Esophagus mucosa (tissue), 1 donor: ENCODE results near the gene KANSL3. TPM values are rescaled to one million over a fixed set of nuclear protein-coding genes. Genes with fewer than 3 reads are reported as not detected.
"Not testable (repeated sequence)": the region's sequence is repeated elsewhere in the genome, so short reads cannot be mapped to it uniquely, and the experiment has no call there.

Source experiments
- ATAC-seq: fragments of 200-7000 bp; cut with Tn5 transposase; one replicate; pipeline ENCODE4 v1.9.1; 2020
- total RNA-seq: library from RNA; stranded (reverse); gene quantifications from one replicate; pipeline ENCODE4 v1.2.4, GENCODE V29; 2023
- donor health status: DM: yes; HTN: yes; CAD: no.

Gene KANSL3
- total RNA-seq, 1 donor from 2014 or later = 19.0 TPM

DNA sequence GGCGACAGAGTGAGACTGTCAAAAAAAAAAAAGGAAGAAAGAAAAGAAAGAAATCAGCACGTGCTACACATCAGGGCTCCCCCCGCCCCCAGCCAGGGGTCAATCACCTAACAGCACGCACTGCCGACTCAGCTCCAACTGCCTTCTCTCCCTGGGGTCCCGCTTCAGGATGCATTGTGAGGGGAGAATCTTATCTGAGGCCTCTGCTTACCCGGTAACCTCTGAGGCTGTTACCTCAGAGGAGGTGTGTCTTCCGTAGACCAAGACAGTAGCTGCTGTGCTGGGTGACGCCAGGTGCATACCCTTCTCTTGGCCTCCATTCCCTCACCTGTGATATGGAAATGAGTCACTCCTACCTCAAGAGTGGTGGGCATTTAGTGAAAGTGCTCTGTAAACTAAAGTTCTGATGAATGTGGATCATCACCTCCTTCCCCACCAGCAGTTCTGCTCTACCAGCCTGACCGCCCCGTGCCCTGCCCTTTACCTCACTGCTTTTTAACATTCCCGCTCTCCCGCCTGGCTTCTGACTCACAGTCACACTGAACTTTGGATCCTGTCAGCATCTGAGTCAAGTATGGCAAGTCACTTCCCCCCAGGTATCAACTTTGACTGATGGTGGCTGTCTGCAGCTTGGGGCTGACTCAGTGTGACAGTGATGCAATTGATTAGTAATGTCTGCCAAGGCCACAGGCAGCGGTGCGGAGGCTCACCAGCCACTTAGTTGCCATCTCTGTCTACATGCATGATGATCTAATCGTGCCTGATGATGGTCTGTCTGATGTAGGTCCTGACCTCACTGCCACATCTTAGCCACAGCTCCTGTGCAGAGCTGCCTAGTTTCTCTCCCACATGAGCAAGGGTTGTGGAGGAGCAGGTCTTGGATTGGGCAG, 81.4 kb downstream of the KANSL3 start:
- peak; percentile 93 for ATAC-seq

DNA sequence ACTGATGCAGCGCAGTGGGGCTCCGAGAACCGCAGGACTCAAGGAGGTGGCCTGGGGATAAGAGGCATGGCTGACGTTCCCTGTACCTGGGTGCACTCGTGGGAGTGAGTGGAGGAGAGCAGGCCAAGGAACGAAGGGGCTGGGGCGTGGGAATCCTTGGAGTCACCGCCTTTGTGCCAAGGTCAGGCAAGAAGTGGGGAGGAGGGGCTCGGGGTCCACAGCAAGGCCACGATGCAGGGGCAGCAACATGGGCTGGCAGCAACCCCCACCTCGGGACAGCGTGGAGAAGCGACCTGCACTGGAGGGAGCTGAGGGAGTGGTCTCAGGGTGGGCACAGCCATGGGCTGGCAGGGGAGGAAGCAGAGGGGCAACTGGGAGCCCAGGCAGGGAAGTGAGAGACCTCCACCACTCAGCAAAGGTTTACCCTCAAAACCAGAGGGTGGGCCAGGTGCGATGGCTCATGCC, 82.9 kb downstream of the KANSL3 start:
- no peak for ATAC-seq

DNA sequence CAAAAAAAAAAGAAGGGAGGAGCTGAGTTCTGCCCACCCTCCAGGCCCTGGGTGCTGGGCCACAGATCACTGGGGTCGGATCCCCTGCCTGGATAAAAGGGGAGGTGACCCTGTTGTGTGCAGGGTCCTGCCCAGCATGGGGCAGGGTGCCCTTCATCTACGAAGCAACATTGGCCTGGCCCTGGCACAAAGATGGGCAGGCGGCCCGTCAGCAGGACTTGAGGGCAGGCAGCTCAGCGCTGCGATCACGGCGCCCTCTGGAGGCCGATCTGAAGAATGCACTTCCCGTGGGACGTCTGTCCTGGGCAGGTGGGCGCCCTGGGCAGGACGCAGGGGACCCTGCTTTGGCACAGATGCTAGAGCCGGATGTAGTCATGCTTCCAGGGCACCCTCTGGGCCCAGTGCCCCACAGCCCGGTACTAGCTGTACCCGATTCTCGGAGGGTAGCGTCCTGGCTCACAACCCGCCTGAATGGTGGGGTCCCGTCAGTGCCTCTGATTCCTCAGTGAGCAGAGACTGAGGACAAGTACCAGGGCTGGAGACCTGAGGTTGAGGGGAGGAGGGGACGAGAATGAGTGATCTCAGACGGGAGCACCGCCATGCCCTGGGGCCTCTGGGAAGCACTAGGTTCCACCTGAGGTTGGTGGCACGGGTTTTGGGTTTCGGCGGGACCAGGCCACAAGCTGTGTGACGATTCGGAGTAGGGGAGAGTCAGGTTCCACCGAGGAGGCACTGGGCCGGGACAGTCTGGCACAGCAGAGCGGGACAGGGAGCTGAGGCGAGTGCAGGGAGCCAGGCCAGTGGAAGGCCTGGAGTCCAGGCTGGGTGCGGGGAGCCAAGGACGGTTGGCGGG, 83.6 kb downstream of the KANSL3 start:
- ATAC-seq = peak; percentile 28

DNA sequence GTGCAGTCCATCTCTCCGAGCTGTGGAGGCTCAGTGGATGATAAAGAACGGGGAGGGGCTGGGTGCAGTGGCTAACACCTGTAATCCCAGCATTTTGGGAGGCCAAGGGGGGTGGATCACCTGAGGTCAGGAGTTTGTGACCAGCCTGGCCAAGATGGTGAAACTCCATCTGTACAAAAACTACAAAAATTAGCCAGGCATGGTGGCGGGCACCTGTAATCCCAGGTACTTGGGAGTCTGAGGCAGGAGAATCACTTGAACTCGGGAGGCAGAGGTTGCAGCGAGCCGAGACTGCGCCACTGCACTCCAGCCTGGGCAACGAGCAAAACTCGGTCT, 84.2 kb downstream of the KANSL3 start:
- not testable (repeated sequence) for ATAC-seq

DNA sequence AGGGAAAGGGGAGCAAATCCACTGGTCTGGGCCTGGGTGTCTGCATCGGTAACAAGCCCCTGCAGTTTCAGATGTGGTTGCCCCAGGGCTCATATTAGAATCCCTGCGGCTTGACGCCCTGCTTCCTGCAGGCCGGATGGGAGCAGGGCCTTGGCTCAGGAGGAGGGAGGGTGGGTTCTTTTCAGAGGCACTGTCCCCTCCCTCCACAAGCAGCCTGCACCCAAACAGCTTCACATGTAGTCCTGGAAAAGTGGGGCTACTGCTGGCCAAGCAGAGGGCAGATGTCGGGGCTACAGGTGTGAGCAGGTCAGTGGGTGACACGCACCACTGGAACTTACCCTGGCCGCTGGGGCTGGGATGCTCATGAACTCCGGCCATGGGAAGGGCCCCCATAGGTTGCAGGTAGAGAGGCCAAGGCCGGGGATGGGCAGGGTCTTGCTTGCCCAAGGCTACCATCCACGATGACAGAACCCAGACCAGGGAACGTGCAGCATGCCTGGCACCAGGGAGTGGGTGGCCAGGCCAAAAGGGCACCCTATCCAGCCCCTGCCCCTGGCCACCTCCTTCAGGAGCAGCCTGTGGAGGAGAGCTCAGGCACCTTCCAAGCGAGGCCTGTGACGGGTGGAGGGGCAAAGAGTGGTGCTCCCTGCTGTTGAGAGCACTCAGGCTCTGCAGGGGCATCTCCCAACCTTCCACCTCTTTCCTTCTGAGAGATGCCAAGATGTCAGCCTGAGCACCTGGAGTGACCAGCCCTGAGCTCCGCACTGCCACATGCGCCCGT, 84.7 kb downstream of the KANSL3 start:
- ATAC-seq = no peak

DNA sequence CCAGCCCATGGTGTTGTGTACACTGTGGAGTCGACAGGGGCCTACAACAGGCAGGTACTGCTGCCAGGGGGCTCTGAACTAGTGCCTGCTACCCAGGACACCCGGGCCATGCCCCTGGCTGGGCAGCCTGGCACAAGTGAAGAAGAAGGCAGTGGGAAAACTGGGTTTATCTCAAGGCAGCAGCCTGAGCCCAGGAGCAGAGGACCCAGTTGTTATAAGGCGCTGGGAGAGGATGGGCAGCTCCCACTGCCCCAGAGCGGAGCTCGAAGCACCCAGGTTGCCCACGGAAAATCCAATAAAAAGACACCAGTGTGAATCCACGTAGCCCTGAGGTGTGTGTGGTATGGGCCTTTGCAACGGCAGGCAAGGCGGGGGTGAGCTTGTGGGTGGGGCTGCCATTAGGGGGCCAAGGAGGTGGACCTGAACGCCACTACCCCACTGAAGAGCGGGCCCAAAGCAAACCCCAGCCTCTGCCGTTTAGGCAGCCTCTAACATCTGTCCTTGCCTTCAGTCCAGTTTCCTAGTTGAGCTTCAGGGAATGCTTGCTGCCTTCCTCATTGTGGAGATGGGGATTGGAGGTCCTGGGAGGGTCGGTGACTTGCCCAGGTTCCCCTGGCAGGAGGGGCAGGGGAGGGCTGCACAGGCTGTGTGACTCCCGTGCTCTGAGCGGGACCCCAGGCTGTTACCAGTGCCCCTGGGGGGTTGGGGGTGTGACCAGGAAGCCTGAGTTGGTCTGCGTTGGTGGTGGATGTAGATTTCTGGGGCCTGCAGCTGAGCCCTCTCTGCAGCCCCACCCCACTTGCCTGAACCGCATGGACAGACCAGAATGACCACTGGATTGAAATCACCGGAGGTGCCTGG, 85.6 kb downstream of the KANSL3 start:
- ATAC-seq = no peak

DNA sequence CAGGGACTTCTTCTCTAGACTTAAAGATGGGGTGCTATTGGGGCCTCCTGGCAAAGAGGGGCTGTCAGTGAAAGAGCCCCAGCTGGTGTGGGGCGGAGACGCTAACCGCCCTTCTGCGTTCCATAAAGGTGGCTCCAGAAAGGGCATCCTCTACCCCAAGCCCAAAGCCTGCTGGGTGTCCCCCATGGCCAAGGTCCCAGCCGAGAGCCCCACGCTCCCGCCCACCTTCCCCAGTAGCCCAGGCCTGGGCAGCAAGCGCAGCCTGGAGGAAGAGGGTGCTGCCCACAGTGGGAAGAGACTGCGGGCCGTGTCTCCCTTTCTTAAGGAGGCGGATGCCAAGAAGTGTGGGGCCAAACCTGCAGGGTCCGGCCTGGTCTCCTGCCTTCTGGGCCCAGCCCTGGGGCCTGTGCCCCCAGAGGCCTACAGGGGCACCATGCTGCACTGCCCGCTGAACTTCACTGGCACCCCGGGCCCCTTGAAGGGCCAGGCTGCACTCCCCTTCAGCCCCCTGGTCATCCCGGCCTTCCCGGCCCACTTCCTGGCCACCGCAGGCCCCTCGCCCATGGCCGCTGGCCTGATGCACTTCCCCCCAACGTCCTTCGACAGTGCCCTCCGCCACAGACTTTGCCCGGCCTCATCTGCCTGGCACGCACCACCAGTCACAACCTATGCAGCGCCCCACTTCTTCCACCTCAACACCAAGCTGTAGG, 86.4 kb downstream of the KANSL3 start:
- no peak for ATAC-seq

DNA sequence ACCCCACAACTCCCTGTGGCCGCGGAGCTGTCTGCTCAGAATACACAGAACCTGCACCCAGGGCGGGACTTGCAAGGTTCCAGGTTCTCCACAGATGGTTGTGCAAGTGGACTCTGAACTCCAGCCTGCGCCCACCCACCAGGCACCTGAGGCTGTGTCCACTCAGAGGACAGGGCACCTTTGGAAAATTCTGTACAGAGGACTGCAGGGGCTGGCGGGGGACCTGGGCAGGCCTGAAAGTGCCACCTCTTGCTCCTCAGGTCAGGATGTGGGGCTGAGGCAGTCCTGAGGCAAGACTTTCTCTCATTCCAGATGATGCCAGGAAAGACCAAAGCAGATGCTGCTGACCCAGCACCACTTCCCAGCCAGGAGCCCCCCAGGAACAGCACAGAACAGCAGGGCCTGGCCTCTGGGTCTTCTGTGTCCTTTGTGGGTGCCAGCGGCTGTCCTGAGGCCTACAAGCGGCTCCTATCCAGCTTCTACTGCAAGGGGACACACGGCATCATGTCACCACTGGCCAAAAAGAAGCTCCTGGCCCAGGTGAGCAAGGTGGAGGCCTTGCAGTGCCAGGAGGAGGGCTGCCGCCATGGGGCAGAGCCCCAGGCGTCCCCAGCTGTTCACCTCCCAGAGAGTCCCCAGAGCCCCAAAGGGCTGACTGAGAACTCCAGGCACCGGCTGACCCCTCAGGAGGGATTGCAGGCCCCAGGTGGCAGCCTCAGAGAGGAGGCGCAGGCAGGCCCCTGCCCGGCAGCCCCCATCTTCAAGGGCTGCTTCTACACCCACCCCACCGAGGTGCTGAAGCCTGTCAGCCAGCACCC, 87.1 kb downstream of the KANSL3 start:
- no peak for ATAC-seq

DNA sequence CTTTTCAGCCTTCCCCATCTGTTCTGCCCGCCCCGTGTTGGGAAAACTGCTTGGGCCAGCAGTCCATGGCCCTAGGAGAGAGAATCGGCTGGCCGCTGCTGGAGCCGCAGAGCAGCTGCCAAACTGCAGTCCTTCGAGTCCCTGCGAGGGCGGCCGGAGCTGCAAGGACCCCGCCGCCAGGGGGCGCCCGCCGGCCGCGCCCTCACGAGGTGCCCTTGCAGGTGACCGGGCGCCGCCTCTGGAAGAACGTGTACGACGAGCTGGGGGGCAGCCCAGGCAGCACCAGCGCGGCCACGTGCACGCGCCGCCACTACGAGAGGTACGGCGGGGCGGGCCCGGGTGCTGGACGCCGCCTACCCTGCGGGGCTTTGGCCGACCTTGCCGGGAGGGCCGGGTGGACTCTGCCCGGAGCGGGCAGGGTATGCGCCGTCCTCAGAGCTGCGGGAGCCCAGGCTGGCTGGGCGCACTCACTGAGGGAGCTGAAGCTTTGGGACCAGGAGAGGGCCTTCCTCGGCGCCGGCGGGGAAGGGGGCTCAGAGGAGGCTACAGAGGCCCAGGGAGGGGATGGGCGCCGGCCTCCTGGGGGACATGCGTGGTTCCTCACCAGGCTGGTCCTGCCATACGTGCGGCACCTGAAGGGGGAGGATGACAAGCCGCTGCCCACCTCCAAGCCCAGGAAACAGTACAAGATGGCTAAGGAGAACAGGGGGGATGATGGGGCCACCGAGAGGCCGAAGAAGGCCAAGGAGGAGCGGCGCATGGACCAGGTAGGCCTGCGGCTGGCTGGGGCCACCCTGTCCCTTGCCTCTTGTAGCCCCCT, 87.9 kb downstream of the KANSL3 start:
- ATAC-seq = peak; percentile 58

DNA sequence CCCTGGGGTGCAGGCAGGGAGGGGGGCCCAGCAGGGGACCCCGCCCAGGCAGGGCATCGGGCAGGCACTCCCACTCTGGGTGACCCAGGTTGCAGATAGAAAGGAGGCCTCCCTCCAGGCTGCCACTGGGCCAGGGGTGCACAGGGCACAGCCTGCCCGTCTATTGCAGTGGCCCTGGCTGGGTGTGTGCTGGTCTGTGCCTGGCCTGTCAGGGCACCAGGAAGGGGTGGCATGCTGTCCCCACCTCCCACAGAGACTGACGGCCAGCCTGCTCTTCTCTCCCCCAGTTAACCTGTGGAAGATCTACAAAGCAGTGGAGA, 88.7 kb downstream of the KANSL3 start:
- ATAC-seq = no peak

DNA sequence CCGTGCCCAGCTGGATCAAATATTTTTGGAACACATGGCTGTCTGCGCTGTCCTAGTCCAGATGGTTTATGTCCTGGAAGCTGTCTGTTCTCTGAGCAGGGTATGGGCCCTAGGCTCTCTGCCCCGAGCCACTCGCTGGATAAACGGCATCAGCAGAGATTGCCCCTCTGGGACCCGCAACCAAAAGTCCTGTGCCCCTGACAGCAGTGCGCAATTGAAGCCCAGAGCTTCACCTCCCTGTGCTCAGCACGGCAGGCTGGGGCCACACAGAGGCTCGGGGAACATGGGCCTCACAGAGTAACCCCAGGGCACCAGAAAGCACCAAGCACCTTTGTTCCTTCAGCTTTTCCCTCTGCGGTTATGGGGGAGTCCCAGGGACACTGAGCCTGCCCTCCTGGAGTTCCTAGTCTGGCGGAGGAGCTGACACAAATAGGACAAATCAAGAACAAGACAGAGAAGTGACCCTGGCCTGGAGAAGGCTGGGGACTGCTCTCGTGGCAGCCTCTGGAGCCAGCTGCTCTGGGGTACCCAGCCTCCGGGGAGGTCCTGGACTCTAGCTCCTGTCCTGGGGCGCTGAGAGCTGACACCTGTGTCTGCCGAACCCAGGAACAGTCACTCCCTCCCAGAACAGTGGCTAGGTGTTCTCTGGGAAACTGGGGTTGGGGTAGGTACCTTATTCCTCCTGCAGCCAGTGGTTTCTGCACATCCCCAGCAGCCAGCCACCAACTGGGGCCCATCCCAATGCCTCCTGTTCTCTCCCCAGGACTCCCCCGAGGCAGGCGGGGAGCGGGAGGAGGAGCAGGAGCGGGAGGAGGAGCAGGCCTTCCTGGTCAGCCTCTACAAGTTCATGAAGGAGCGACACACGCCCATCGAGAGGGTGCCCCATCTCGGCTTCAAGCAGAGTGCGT, 89.3 kb downstream of the KANSL3 start:
- ATAC-seq = no peak

DNA sequence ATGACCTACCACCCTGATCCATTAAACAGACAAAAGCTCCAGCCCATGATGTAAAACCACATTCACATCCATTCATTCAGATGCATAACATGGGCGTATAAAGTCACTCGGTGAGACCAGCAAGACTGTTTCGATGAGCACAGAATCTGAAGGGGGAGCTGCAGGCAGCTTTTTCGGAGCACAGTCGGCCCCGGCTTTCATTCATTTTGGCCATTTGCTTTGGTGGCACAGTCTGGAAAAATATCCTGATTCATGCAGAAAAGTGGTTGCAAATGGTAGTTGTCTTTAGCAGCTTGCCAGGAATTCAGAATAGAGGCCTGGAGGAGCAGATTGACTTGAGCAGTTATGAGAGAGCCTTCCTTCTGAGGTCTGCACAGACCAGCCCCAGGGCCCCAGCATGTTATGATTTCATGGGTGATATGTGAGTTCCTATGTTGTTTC, 90.4 kb downstream of the KANSL3 start:
- ATAC-seq = no peak

DNA sequence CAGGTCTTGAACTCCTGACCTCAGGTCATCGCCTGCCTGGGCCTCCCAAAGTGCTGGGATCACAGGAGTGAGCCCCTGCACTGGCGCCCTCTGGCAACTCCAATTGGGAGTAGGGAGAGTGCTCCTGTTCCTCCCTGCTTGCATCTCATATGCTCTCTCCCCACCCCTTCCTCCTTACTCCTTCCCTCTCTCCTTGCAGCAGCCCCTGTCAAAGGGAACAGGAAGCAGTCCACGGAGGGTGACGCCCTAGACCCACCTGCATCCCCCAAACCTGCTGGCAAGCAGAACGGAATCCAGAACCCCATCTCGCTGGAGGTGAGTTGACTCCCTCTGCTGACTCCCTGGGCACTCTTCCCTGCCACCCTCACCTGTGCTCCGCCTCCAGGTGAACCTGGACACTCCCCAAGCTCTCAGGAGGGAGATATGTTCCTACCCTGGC, 90.9 kb downstream of the KANSL3 start:
- no peak for ATAC-seq

DNA sequence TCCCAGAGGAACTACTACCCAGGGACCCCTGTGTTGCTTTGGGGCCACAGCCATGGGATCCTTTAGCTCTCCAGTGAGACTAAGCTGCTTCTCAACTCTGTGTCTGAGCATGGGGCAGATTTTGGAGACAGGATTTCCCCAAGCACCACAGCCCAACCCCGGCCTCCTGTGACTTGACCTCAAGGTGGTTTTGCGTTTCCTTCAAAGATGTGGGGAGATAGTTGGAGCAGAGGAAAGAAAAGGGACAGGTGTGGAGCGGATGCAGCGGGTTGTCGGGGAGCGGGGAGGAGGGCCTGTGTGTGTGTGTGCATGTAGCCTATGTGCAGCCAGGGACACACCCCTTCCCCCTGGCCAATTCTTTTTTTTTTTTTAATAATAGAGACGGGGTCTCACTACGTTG, 91.3 kb downstream of the KANSL3 start:
- no peak for ATAC-seq

DNA sequence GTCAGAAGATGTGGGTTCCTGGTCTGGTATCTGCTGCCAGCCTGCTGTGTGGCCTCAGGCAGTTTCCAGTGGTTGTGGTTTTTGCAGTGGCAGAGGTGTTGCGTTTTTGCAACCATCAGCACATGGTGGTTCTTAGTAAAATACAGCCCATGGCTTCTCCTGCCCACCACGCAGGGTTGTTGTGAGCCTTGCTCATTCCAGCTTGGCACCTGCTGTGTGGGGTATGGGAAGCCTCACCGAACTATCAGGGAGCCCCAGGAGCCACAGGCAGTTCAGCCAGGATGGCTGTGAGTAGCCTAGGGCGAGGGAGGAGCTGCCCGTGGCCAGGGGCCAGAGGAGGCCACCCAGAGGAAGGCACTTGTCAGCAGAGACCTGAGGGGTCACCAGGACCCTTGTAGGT, 91.8 kb downstream of the KANSL3 start:
- no peak for ATAC-seq
